ENCODE measurements around the gene MLYCD.
A peak's percentile ranks its signal among the peaks of the same experiment; 100 is the strongest.

Gene MLYCD

DNA sequence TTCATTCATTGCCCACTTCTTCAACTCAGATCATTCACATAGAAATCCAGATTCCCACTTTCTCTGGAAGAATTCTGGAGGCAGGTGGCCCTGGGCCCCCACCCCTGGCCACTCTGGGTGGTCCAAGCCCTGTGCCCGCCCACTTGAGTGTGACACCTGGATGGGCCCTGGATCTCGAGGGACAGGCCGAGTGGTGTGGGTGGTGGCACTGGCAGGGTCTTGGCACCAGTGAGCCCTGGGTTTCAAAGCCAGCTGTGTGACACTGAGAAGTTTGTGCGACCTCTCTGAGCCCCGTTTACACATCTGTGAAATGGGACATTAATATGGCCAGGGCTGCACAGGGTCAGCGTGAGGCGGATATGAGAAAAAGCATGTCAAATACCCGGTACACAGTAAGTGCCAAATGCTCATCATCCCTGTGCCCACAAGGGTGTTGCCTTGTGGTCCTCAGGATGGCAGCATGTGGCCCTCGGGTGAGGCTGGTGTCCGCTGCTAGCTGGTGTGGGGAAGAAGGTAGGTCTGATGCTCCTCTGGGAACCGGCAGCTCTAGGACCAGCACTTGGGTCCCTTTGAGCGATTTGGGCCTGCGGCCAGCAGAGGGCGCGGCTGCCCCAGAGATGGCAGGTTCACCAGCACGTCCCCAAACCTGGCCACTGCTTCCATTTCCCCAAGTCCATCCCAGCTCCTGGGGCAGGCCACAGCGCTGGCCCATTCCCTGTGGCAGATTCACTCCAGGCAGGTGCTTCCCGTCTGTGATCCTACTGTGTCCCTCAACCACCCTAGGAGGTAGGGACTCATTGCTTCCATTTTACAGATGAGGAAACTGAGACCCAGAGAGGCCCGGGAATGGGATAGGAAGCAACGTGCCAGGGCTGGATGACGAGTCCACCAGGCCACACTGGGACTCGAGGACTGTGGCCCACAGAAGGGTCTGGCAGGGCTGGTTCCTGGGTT, 57.7 kb downstream of the MLYCD start:
- peak; percentile 80 for DNase-seq (ENCODE audit: low spot score)

DNA sequence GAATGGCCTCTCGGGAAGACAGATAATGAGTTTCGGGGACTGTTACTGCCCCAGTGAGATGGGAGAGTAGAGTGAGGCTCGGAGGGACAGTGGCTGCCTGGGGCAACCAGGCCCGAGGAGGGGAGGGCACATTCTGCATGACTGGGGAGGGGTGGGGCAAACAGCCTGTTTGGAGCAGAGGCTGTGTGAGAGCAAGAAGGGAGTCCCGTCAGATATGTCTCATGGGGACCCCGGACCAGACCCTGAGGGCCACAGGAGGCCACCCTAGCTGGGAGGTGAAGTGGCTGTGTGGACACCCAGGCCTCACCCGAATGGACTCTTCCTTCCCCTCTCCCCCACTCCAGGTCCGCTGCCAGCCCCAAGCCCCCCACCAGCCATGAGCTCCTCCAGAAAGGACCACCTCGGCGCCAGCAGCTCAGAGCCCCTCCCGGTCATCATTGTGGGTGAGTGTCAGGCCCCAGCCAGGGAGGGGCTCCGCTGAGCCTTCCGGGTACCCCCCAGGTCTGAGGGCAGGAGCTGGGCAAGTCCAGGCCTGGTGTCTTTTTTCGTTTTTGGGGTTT, 58.5 kb downstream of the MLYCD start:
- no peak for DNase-seq (ENCODE audit: low spot score)

DNA sequence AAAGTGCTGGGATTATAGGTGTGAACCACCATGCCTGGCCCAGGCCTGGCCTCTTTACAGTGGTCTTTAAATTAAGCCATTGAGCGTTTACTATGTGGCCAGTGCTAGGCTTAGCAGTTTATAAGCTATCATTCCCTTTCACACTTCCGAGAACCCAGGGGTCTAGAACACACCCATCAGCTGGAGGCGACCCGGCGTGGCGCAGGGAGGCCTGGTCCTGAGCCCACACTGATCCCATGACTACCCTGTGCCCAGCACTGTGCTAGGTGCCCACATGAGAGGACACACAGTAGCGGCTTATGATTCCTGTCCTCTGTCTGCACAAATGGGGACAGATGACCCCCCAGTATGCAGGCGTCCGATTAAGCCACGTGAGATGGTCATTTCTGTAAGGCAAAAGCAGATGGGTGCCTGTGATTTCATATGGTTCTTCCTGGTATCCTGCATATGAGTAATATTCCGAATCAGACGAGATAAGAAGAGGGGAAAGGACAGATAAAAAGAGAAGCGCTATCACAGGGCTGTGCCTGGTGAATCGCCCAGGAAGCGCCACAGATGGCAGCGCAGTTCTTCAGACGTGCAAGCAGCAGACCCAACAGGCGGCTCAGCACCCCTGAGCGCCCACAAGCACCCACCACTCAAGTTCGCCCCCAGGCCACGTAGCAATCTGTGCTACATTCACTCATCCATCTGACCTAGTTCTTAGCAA, 59.4 kb downstream of the MLYCD start:
- no peak for DNase-seq (ENCODE audit: low spot score)

DNA sequence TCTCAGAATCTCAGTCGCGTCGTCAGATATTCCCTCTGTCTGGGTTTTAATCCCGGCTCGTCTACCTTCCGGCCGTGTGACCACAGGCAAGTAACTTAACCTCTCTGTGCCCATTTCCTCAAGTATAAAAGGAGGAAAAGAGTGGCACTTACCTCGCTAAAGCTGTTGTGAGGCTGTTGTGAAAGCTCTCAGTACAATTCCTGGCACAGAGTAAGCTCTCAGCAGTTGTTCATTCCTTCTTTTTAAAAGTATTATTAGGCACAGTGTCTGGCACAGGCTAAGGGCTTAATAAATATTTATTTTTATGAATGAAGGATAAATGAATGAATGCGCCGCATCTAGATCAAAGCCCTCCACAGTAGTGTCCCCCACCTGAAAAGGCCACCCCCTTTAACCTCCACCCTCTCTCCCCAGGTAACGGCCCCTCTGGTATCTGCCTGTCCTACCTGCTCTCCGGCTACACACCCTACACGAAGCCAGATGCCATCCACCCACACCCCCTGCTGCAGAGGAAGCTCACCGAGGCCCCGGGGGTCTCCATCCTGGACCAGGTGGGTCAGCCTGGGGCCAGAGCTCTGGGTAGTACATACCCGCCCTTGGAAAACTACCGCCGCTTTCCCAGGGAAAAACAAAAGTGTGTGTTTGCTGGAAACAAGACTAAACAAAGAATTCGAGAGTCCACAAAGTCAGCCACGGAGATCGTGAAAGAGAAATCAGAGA, 60.1 kb downstream of the MLYCD start:
- no peak for DNase-seq (ENCODE audit: low spot score)

DNA sequence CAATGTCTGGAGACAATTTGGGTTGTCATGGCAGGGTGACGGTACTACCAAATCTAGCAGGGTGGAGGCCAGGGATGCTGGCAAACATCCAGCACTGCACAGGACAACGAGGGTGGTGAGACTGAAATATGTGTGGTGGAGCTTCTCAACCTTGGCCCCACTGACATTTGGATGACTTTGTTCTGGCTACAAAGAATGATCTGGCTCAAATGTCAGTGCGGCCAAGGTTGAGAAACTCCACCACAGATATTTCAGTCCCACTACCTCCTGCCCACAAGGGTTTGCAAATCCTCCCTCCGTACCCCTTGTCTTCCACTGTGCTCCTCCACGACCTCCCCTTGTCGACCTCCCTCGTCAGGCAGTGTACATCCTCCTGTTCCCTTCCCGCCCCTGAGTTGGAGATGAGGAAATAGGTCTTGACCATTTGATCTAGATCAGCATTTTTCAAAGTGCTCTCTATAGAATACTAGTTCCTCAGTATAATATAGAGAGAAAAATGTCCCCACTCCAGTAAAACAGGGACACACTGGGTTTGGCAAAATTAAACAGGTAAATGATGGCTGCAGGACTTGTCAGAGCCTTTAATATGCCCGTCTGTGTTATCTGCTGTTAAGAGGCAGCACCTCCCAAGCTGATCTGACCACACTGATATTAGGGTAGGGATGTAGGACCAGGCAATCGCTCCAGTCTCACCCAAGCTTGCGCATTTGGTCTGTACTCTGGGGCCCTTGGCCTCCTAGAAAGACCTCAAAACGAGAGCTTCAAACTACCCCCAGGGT, 60.9 kb downstream of the MLYCD start:
- no peak for DNase-seq (ENCODE audit: low spot score)

DNA sequence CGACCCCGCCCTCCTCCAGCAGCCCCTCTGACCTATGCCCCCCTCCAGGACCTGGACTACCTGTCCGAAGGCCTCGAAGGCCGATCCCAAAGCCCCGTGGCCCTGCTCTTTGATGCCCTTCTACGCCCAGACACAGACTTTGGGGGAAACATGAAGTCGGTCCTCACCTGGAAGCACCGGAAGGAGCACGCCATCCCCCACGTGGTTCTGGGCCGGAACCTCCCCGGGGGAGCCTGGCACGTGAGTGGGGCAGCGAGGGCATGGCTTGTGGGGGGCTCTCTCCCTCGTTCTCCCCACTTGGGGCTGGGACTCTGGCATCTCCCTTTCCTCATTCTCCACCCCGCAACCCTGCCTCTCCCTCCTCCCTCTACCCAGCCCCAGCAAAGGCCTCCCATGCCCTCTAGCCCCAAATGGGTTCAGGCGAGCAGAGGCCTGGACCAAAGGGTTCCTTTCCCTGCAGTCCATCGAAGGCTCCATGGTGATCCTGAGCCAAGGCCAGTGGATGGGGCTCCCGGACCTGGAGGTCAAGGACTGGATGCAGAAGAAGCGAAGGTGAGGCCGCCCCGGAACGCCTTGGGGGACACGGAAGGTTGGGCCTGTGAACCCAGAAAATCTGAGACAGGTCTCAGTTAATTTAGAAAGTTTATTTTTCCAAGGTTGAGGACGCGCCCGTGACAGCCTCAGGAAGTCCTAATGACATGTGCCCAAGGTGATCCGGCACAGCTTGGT, 61.8 kb downstream of the MLYCD start:
- DNase-seq (ENCODE audit: low spot score) = no peak

DNA sequence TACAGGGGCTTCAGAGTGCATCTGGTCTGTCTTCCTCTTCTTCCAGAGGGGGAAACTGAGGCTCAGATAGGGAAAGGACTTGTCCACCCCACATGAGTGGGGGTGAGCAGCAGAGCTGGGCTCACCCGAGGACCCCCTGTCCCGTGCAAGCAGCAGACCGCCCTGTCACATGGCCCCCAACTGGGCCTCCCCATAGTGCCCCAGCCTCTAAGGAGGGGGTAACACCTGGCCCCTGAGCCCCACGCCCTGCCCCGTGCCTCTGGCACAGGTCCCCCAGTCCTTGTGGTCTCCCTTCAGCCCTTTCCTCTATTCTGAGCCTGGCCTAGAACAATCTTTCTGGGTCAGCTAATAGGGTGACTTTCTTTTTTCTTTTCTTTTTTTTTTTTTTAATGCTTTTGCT, 62.7 kb downstream of the MLYCD start:
- no peak for DNase-seq (ENCODE audit: low spot score)

DNA sequence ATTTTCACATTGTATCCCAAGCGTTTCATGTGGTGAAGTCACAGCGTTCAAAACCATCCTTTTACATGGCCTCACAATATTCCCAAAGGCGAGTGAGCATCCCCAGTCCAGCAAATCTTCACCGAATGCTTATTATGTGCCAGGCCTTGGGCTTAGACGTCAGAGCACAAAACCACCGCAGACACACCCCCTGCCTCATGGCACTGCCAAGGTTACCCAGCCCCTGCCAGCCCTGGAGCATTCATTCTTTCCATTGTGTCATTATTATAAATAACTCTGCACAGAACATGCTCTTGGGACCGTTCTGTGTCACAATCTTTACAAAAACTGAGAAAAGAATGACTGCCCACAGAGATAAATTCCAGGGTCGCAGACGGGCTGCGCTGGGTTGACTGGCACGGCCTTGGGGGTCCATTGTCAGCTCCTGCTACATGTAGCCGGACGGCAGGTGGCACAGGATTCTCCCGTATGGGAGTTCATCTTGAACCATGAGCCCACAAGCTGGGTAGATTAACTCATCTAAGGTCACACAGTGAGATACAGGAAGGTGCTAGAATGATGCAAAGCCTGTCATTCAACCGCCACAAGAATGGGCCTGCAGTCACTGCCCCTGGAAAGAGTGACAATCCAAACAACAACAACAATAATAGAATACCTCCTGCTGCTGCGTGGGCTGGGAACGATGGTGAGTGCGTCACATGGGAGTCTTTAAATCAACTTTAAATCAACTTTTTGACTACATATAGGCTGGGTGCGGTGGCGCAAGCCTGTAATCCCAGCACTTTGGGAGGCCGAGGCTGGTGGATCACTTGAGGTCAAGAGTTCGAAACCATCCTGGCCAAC, 64.6 kb downstream of the MLYCD start:
- DNase-seq (ENCODE audit: low spot score) = no peak

DNA sequence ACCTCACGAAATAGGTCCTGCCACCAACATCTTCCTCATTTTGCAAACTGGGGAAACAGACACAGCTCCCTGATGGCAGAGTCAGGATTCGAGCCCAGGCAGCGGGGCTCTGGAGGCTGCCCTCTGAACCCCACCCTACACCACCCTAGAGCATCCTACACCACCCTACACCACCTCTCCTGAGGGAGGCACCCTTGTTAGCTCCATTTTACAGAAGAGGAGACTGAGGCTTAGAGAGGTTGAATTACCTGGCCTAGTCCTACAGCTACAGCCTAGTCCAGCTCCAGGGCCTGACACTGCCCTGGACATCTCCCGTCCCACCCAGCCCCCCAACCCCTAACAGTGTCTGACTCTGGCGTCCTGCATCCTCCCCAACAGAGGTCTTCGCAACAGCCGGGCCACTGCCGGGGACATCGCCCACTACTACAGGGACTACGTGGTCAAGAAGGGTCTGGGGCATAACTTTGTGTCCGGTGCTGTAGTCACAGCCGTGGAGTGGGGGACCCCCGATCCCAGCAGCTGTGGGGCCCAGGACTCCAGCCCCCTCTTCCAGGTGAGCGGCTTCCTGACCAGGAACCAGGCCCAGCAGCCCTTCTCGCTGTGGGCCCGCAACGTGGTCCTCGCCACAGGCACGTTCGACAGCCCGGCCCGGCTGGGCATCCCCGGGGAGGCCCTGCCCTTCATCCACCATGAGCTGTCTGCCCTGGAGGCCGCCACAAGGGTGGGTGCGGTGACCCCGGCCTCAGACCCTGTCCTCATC, 65.9 kb downstream of the MLYCD start:
- no peak for DNase-seq (ENCODE audit: low spot score)

DNA sequence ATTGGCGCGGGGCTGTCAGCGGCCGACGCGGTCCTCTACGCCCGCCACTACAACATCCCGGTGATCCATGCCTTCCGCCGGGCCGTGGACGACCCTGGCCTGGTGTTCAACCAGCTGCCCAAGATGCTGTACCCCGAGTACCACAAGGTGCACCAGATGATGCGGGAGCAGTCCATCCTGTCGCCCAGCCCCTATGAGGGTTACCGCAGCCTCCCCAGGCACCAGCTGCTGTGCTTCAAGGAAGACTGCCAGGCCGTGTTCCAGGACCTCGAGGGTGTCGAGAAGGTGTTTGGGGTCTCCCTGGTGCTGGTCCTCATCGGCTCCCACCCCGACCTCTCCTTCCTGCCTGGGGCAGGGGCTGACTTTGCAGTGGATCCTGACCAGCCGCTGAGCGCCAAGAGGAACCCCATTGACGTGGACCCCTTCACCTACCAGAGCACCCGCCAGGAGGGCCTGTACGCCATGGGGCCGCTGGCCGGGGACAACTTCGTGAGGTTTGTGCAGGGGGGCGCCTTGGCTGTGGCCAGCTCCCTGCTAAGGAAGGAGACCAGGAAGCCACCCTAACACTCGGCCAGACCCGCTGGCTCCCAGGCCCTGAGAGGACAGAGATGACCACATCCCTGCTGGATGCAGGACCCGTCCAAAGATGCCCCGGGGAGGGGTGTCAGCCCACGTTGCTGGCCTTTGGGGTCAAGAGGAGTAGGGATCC, 66.7 kb downstream of the MLYCD start:
- DNase-seq (ENCODE audit: low spot score) = no peak

DNA sequence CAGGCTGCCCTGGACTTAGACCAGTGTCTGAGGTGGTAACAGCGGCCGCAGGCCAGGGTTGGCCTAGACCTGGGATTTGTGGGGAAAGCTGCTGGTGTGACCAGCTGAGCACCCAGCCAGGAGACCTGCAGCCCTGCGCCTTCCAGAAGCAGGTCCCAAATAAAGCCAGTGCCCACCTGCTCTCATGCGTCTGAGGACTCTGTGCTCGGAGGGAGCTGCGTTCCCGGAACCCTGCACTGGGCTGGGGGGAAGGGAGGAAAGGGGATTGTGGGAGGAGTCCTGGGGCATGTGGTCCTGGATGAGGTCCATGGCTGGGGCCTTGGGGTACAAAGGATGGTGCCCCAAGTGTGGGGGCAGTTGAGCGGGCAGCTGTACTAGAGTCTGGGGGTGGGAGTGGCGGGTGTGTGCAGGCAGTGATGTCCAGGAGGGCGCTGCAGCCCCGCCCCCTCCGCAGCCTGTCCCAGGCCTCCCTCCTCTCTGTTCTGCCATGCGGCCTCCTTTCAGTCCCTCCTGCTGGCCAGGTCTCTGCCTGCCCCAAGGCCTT, 67.3 kb downstream of the MLYCD start:
- no peak for DNase-seq (ENCODE audit: low spot score)

DNA sequence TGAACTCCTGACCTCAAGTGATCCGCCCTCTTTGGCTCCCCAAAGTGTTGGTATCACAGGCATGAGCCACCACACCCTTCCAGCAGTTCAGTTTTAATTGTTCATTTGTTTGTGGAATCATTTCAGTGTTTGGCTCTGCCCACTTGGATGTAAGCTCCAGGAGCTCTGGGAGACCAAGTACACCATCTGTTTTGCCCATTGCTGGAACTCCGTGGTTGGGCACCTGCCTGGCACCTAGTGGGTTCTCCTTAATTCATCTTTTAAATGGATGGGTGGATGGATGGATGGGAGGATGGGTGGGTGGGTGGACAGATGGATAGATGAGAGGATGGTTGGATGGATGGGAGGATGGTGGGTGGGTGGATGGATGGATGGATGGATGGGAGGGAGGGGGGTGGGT, 68.2 kb downstream of the MLYCD start:
- no peak for DNase-seq (ENCODE audit: low spot score)

DNA sequence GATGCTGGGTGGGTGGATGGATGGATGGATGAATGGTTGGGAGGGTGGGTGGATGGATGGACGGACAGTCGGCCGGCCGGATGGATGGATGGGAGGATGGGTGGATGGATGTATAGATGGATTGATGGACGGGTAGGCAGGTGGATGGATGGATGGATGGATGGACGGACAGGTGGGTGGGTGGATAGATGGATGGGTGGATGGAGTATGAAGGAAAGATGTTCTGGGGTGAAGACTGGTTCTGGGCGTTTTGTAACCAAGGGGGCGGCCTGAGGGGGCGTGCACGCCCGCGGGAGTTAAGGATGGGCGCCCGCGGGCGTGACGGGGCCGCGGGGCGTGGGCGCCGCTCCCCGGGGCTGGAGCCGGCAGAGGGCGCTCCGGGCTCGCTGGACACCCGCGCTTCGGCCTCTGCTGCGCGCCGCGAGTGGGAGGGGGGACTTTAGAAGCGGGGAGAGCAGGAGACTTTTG, 69.0 kb downstream of the MLYCD start, which contains the start of gene NECAB2:
TSS of gene NECAB2 (plus strand) at position 407 of the 468 bp plus-strand sequence. CDS start 405 bp downstream, outside the sequence.
- DNase-seq (ENCODE audit: low spot score) = no peak

DNA sequence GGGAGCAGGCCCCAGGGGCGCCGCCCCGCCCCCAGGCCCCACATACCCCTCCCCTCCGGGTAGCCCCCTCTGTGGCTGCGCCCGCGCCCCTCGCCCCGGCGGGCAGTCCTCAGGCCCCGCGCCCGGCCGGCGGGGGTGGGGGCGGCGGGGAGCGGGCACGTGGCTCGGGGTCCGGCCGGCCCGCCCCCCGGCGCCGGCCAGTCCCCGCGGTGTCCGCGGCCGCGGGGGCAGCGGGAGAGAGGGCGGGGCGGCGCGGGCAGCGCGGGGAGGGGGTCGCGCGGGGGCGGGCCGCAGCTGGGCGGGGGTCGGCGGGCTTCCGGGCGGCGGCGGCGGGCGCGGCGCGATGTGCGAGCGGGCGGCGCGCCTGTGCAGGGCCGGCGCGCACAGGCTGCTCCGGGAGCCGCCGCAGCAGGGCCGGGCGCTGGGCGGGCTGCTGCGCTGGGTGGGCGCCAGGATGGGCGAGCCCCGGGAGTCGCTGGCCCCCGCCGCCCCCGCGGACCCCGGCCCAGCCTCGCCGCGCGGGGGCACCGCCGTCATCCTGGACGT, 69.5 kb downstream of the MLYCD start:
- no peak for DNase-seq (ENCODE audit: low spot score)

DNA sequence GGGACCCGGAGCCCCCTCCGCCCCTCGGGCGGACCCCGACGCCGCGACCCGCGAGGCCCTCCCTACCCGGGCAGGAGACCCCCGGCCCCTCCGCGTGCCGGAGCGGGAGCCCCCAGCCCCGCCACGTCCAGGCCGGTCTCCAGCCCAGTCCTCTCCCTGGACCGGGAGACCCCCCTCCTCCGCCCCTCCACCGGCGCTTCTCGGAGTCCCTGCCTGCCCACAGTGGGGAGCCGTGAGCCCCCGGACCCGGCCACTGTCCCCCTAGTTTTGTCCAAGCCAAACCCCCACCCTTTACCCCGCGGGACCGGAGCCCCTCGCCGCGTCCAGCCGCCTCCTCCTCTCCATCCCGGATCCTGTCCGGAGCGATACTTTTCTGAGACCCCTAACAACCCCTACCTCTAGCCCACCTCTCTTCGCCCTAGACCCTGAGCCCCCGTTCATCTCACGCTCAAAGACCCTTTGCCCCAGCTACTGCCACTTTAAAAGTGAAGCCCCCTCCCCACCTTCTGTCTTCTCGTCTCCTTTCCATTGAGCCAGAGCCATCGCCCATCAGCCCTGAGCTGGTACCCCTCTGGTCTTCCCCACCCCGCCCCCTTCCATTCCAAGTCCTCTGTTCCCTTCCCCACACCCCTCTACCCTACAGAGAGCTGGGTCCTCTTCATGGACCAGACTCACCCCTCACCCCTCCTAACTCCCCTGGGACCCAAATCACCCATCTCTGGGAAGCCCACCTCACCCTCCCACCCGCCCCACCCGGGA, 70.2 kb downstream of the MLYCD start:
- DNase-seq (ENCODE audit: low spot score) = no peak

DNA sequence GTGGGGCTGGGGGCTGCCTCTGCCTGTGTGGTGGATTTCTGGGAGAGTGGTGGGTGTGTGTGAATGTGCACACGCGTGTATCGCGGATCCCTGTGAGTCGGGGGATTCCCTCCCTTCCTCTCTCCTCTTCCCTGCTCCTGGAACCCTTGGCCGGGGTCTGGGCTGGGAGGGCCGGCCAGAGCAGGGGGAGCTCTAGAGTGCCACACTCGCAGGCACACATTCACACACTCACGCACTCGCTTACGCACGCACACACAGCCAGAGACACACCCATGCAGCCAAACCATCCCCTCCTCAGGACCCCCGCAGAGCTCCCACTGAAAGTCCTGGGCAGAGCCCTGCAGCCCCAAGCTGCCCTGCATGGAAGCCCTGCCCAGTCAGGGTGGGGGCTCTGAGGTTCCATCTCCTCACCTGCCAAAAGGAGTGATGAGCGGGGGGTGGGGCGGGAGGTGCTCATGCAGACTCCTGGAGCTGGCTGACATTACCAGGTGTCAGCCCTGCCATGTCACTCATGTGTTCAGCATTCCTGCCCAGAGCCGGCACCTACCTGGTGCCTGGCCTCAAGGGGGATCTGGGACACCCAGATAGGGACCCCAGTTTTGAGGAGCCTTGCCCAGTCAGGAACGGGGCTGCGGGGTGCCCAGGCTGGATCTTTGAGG, 71.0 kb downstream of the MLYCD start:
- DNase-seq (ENCODE audit: low spot score) = no peak

Data from activated CD4-positive, alpha-beta T cell treated with anti-CD3 and anti-CD28 coated beads, Interleukin-2, Interleukin-4, amounts not matched to agents 100 ng/mL and 50 ng/mL, durations not matched to agents 16 hours and 8 hours (primary cell).